T-helper 2 cell treated with Interferon-gamma antibody and Interleukin-4, amounts not matched to agents 5 μg/mL and 100 μg/mL, for 36 hours (primary cell): ENCODE data around the gene VIPR2.

Experiments
- DNase-seq: peaks from one replicate; pipeline ENCODE4 v3.0.0; 2021; ENCODE audit warnings: low spot score
- H3K27ac Mint-ChIP-seq: one replicate; pipeline ENCODE4 v1.8.0; 2021; ENCODE audit warnings: mild to moderate bottlenecking, mixed read lengths
- H3K27me3 Mint-ChIP-seq: one replicate; pipeline ENCODE4 v1.8.0; 2021; ENCODE audit warnings: low read depth, mixed read lengths
- H3K36me3 Mint-ChIP-seq: one replicate; pipeline ENCODE4 v1.8.0; 2021; ENCODE audit warnings: low read depth, mixed read lengths
- H3K4me1 Mint-ChIP-seq: one replicate; pipeline ENCODE4 v1.8.0; 2021; ENCODE audit warnings: low read depth, mixed read lengths
- H3K4me3 Mint-ChIP-seq: one replicate; pipeline ENCODE4 v1.8.0; 2022; ENCODE audit warnings: mild to moderate bottlenecking, moderate library complexity, mixed read lengths
- H3K9me3 Mint-ChIP-seq: one replicate; pipeline ENCODE4 v1.8.0; 2021; ENCODE audit warnings: mixed read lengths

Gene VIPR2

DNA sequence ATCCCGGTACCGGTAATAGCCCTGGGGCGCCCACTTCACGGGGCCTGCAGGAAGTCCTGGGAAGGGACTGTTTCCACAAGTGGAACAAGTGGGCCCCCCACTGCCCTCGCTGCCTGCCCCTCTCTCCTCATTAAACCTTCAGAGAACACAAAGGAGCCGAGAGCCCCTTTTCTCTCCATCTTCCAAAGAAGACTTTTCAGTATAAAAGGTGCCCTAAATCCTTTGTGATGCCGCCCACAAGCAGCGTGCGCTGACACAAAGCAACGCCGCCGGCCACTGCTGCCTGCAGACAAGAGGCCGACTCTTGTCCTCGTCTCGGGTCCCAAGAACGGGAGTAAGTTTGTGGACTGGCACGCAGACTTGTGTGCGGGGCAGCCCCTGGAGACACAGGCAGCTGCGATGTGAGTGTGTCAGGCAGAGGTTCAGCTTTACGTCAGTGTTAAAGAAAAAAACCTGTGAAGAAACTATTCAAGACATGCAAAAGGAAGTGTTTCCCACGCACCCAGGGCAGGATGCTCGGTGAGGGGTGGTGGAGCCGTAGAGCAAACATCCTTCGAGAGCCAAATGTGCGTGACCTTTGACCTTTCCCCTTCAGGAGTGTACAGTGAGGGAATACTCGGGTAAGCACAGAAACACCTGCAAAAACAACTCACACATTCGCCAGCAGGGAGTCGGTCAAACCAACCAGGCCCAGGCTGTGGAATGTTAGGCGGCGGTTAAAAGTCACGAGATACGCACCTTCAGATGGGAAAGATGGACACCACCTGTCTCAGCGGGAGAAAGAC is 118.2 kb downstream of the VIPR2 start:
- Mint-ChIP-seq H3K27ac (peak overlapping the region; percentile 26), H3K4me1 (peaks cover 9% of the 10 kb centered on the region), H3K4me3 (no peak overlapping the region), H3K36me3 (no peaks in the 10 kb centered on the region), H3K27me3 (peaks cover 7% of the 10 kb centered on the region), H3K9me3 (no peaks in the 10 kb centered on the region)
- peak; percentile 30 for DNase-seq

DNA sequence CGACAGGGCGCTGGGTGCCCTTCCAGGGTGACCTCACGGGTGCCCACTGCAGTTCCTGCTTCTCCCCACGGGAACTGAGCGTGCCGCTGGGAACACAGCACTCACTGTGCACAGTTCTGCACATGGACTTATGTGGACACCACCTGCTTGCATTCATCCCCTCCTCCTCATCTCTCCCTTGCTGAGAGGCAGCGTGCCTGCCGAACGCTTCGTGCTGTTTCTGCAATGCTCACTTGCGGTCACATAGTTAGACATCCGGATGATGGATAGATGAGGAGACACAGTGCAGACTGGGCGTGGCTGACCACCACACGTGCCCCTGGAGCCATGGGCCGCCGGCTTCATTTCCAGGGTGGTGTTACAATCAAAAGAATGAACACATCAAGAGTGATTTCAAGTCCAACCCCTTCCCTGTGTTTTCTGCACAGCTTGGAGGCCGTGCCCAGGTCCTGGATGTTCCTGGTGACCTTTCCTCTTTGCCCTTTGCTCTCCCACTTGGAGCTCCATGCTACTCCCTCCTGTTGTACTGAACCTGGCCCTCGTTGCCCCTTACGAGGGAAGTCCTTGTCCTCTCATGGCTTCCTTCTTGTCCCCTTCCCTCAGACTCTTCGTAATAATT is 119.4 kb downstream of the VIPR2 start:
- Mint-ChIP-seq H3K4me1 (peaks cover 9% of the 10 kb centered on the region), H3K27me3 (peaks cover 3% of the 10 kb centered on the region), H3K4me3 (no peak overlapping the region), H3K27ac (no peak overlapping the region), H3K36me3 (no peaks in the 10 kb centered on the region), H3K9me3 (peaks cover 7% of the 10 kb centered on the region)
- no peak for DNase-seq

DNA sequence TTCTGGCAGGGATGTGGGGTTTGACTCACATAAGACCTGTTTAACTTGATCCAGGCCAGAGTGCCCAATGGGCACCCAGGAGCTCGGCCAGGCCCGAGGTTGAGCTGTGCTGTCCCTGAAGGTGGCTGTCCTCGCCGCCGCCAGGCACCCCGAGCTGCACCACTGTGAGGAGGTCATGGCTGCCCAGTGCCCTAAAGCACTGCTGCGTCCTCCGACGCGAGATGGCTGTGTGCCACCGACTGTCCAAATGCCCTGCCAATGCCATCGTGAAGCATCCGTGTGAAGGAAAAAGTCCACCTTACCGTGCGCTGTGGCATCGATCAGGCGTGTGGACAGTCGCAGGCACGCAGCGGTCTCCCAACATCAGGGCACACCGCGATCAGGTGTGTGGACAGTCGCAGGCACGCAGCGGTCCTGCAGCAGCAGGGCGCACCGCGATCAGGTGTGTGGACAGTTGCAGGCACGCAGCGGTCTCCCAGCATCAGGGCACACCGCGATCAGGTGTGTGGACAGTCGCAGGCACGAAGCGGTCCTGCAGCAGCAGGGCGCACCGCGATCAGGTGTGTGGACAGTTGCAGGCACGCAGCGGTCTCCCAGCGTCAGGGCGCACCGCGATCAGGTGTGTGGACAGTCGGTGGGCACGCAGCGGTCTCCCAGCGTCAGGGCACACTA is 120.3 kb downstream of the VIPR2 start:
- Mint-ChIP-seq H3K27me3 (peaks cover 4% of the 10 kb centered on the region), H3K27ac (no peak overlapping the region), H3K36me3 (no peaks in the 10 kb centered on the region), H3K4me1 (peaks cover 9% of the 10 kb centered on the region), H3K9me3 (peaks cover 12% of the 10 kb centered on the region), H3K4me3 (no peak overlapping the region)
- no peak for DNase-seq

DNA sequence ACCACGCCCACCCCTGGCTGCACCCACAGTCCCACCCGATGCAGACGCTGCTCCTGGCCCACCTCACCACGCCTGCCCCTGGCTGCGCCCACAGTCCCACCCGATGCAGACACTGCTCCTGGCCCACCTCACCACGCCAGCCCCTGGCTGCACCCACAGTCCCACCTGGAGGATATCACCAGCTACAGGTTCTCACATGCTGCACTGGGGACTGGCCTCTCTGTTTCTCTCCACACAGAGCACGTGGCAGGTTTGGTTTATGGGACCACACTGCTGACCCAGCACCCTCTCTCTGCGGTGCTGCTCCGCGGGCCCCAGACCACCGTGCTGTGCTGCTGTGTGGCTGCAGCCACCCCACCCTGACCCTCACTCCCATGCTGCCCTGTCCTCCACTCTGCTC is 120.9 kb downstream of the VIPR2 start:
- Mint-ChIP-seq H3K27me3 (peaks cover 4% of the 10 kb centered on the region), H3K4me1 (peaks cover 13% of the 10 kb centered on the region), H3K27ac (no peak overlapping the region), H3K4me3 (no peak overlapping the region), H3K36me3 (no peaks in the 10 kb centered on the region), H3K9me3 (peaks cover 12% of the 10 kb centered on the region)
- DNase-seq, result no peak

DNA sequence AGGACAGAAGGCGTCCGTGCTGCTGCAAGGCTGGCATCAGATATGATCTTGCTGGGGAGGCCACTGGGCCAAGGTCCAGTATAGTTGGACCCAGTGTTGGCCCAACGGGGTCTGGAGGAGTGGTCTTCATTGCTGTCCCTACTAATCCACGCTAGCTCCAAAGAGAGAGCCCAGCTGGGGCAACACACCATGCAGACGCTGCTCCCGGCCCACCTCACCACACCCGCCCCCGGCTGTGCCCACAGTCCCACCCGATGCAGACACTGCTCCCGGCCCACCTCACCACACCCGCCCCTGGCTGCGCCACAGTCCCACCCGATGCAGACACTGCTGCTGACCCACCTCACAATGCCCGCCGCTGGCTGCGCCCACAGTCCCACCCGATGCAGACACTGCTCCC is 121.5 kb downstream of the VIPR2 start:
- no peak for DNase-seq
- Mint-ChIP-seq H3K27ac (no peak overlapping the region), H3K4me3 (no peak overlapping the region), H3K4me1 (peaks cover 13% of the 10 kb centered on the region), H3K27me3 (peaks cover 4% of the 10 kb centered on the region), H3K9me3 (peaks cover 12% of the 10 kb centered on the region), H3K36me3 (no peaks in the 10 kb centered on the region)

DNA sequence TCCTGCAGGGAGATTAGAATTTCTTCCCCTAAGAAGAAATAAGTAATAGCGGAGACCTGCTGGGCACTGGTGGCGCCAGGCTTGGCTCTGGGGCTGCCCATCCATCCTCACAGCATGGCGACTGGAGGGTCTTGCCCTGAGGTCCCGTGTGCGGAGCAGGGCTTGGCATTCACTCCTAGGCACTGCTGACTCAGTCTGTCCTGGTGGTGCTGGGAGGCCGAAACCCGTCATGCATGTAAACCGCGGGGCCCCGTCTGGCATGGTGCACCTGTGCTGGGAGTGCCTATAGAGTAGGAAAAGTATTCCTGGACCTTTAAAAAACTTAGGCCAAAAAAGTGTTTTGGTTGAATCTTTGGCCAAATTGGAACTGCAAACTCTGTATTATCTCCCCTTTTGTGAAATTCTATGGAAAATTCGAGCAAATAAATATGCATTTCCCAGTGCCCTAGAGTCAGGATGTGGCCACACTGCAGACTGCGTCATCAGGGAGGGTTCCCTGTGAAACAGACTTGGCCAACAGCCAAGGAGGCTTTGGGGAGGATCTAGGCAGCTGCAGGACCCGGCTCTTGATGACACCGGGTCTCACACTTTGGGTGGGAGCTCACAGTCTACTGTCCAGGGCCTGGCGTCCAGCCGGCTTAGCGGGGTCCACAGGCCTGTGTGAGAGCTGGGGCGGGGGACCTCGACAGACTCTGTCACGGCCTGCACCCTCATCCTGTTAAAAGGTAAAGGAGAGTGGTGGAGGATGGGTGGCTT is 122.3 kb downstream of the VIPR2 start:
- no peak for DNase-seq
- Mint-ChIP-seq H3K27ac (no peak overlapping the region), H3K4me3 (no peak overlapping the region), H3K27me3 (peaks cover 2% of the 10 kb centered on the region), H3K36me3 (no peaks in the 10 kb centered on the region), H3K4me1 (peaks cover 16% of the 10 kb centered on the region), H3K9me3 (peaks cover 12% of the 10 kb centered on the region)

DNA sequence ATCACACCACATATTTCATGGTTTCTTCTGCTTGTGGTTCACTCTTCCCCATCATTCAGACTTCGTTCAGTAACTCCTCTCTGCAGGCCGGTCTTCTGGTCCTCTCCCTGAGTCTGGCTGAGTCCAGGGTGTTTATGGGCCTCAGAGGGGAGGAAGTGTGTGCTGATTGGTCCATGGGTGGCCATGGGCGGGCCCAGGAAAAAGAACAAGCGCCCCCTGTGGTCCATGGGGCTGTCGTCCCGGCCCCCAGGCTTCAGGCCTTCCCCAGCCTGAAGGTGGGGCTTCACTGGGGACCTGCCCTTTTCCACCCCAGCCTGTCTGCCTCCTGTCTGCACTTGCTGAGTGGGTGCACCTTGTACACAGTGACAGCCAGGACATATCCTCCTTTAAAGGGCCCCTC is 123.7 kb downstream of the VIPR2 start:
- DNase-seq, result no peak
- H3K36me3 Mint-ChIP-seq, result no peaks in the 10 kb centered on the region
- H3K9me3 Mint-ChIP-seq, result peaks cover 12% of the 10 kb centered on the region
- H3K4me1 Mint-ChIP-seq, result peaks cover 7% of the 10 kb centered on the region
- peaks cover 2% of the 10 kb centered on the region for H3K27me3 Mint-ChIP-seq
- no peak overlapping the region for H3K27ac Mint-ChIP-seq
- no peak overlapping the region for H3K4me3 Mint-ChIP-seq

DNA sequence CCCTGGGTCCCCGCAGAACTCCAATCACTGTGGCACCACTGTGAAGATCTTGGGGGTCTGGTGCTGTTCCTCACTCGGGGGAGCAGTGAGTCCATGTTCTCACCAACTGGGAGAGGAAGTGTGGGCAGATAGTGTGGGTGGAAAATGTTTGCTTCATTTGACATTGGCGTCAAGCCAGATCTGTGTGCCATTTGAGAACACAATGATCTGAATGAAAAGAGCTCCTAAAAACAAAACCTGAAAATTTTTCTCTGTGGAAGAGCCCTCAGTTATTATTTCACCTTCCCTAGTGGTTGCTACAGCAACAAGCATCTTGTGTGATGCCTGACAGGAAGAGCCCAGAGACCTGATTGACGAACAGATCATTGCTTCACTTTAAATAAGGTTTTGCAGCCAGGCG is 125.6 kb downstream of the VIPR2 start:
- peaks cover 2% of the 10 kb centered on the region for H3K27me3 Mint-ChIP-seq
- H3K4me3 Mint-ChIP-seq, result no peak overlapping the region
- peaks cover 9% of the 10 kb centered on the region for H3K4me1 Mint-ChIP-seq
- no peak overlapping the region for H3K27ac Mint-ChIP-seq
- no peaks in the 10 kb centered on the region for H3K36me3 Mint-ChIP-seq
- peaks cover 12% of the 10 kb centered on the region for H3K9me3 Mint-ChIP-seq
- DNase-seq, result no peak

DNA sequence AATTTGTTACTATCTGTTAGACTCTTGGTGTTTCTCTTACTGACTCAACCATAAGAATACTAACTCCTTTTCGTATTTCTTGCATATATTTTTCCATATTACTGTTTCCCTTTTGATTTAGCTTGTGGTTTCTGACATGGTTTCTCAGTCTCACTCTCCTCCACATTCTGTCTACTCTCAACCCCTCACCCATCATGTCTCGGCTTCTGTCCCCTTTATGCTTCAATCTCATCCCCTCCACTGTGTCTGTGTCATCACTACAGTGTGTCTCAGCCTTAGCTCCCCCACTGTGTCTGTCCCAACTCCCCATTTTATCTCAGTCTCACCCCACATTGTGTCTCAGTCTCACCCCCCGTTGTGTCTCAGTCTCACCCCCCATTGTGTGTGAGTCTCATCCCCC is 126.9 kb downstream of the VIPR2 start:
- peaks cover 12% of the 10 kb centered on the region for H3K9me3 Mint-ChIP-seq
- H3K27me3 Mint-ChIP-seq, result peaks cover 2% of the 10 kb centered on the region
- H3K4me3 Mint-ChIP-seq, result no peak overlapping the region
- H3K36me3 Mint-ChIP-seq, result no peaks in the 10 kb centered on the region
- DNase-seq, result peak; percentile 38
- peaks cover 9% of the 10 kb centered on the region for H3K4me1 Mint-ChIP-seq
- peak overlapping the region; percentile 37 for H3K27ac Mint-ChIP-seq

DNA sequence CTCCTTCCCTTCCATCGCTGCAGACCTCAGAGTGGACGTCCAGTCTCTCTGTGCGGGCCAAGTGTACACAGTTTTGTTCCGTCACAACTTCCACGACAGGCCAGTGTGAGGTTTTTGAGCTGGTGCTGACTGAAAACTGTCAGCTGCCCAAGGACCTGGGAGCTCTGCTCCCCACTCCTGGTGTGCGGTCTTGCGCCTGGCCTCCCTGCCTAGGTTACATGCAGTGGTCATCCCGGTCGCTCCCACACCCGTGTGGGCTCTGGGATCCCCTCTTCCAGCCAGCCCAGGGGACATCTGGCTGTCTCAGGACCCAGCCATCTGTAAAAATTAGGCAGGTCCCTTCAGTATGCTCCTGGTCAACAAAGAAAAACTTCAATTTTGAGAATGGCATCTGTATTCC is 127.5 kb downstream of the VIPR2 start:
- Mint-ChIP-seq H3K9me3 (peaks cover 12% of the 10 kb centered on the region), H3K27ac (no peak overlapping the region)

DNA sequence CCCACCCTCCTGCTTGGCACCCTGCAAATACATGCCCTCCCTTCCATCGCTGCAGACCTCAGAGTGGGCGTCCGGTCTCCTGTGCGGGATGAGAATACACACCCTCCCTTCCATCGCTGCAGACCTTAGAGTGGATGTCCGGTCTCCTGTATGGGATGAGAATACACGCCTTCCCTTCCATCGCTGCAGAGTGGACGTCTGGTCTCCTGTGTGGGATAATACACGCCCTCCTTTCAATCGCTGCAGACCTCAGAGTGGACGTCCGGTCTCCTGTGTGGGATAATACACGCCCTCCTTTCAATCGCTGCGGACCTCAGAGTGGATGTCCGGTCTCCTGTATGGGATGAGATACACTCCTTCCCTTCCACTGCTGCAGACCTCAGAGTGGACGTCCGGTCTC is 128.1 kb downstream of the VIPR2 start:
- H3K36me3 Mint-ChIP-seq, result no peaks in the 10 kb centered on the region
- H3K4me3 Mint-ChIP-seq, result no peak overlapping the region
- DNase-seq, result no peak
- peaks cover 11% of the 10 kb centered on the region for H3K4me1 Mint-ChIP-seq
- peaks cover 12% of the 10 kb centered on the region for H3K9me3 Mint-ChIP-seq
- peaks cover 2% of the 10 kb centered on the region for H3K27me3 Mint-ChIP-seq
- no peak overlapping the region for H3K27ac Mint-ChIP-seq

More for the DNA sequence above, 127.5 kb downstream of the VIPR2 start:
- Mint-ChIP-seq H3K4me1 (peaks cover 9% of the 10 kb centered on the region), H3K36me3 (no peaks in the 10 kb centered on the region), H3K4me3 (no peak overlapping the region), H3K27me3 (peaks cover 2% of the 10 kb centered on the region)
- no peak for DNase-seq

DNA sequence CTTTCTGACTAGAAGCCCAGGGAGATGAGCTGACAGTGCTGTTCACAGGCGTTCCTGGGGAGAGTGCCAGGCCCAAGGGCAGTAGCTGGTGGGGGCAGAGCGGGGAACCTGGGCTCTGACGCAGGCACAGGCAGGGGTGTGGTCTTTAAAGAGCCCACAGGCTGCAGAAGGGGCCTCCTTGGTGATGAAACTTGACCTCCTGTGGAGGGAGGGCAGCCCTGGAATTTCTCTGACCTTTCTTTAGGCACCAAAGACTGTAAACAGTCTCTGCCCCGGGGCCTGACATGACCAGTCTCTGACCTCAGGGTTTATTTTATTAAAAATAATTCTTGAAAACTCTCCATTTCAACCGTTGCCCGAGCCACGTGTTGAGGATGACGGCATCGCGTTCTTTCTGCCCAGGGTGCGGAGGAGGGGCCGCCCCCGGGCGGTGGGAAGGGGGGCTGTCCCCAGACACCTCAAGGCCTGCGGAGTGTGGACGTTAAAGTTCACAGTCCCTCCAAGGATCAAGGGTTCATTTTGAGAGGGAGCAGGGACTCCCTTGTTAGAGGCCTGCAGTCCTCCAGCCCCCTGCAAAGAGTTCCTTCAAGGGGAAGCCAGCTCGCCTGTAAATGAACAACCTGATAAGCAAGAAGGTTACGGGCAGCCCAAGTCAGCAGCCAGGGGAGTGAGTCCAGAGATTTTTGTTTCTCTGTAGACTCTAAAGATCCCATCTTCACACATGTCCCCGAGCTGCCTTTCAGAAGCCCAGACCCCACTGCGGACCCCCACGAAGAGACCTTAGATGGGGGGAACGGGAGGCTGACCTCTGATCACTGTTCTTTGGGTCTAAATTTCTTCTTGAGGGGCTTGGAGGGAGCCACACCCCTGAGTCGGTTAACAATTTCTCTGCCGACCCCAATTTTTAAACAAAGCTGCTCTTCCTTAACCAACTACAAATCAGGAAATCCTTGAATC is 128.9 kb downstream of the VIPR2 start:
- no peak for DNase-seq
- no peaks in the 10 kb centered on the region for H3K36me3 Mint-ChIP-seq
- H3K9me3 Mint-ChIP-seq, result peaks cover 8% of the 10 kb centered on the region
- no peak overlapping the region for H3K27ac Mint-ChIP-seq
- no peak overlapping the region for H3K4me3 Mint-ChIP-seq
- peaks cover 8% of the 10 kb centered on the region for H3K27me3 Mint-ChIP-seq
- peaks cover 11% of the 10 kb centered on the region for H3K4me1 Mint-ChIP-seq

DNA sequence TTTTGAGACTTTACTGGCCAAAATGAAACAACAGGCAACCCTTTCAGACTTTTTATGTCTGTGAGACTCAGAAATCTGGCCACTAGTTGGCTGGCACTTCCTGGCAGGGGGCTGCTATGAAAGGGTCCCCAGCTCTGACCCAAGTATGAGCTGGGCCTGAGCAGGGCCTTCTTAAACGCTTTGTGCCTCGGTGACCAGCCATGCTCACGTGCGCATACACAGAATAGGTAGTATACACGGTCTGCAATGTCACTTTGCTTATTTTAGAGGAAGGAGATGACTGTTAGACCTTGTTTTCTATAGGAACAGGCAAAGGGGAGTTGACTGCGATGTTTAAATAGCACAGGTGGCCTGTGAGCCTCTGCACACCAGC is 129.6 kb downstream of the VIPR2 start:
- peaks cover 3% of the 10 kb centered on the region for H3K9me3 Mint-ChIP-seq
- peaks cover 11% of the 10 kb centered on the region for H3K4me1 Mint-ChIP-seq
- no peak overlapping the region for H3K27ac Mint-ChIP-seq
- no peak for DNase-seq
- H3K4me3 Mint-ChIP-seq, result no peak overlapping the region
- peaks cover 5% of the 10 kb centered on the region for H3K27me3 Mint-ChIP-seq
- no peaks in the 10 kb centered on the region for H3K36me3 Mint-ChIP-seq
